ENCODE measurements around the gene AP5Z1.
"Not testable (repeated sequence)": the region's sequence is repeated elsewhere in the genome, so short reads cannot be mapped to it uniquely, and the experiment has no call there.

DNA sequence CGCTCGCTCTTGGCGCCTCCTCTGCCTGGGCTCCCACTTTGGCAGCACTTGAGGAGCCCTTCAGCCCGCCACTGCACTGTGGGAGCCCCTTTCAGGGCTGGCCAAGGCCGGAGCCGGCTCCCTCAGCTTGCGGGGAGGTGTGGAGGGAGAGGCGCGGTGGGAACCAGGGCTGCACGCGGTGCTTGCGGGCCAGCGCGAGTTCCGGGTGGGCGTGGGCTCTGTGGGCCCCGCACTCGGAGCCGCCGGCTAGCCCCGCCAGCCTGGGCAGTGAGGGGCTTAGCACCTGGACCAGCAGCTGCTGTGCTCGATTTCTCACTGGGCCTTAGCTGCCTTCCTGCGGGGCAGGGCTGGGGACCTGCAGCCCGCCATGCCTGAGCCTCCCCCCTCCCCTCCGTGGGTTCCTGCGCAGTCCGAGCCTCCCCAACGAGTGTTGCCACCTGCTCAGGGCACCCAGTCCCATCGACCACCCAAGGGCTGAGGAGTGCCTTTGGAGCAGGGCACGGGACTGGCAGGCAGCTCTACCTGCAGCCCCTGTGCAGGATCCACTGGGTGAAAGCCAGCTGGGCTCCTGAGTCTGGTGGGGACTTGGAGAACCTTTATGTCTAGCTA, 18.1 kb downstream of the AP5Z1 start:
- TF ChIP-seq, protein P1, sequence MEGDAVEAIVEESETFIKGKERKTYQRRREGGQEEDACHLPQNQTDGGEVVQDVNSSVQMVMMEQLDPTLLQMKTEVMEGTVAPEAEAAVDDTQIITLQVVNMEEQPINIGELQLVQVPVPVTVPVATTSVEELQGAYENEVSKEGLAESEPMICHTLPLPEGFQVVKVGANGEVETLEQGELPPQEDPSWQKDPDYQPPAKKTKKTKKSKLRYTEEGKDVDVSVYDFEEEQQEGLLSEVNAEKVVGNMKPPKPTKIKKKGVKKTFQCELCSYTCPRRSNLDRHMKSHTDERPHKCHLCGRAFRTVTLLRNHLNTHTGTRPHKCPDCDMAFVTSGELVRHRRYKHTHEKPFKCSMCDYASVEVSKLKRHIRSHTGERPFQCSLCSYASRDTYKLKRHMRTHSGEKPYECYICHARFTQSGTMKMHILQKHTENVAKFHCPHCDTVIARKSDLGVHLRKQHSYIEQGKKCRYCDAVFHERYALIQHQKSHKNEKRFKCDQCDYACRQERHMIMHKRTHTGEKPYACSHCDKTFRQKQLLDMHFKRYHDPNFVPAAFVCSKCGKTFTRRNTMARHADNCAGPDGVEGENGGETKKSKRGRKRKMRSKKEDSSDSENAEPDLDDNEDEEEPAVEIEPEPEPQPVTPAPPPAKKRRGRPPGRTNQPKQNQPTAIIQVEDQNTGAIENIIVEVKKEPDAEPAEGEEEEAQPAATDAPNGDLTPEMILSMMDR (IDR thresholded peaks at IDR 0.05), result not testable (repeated sequence)
- not testable (repeated sequence) for TF ChIP-seq ZC3H11A (IDR thresholded peaks at IDR 0.05); SMC3 (IDR thresholded peaks at IDR 0.05); MAX (IDR thresholded peaks at IDR 0.05); TFCP2L1 (CRISPR knock-in tag; IDR thresholded peaks at IDR 0.05); POLR2A (IDR thresholded peaks at IDR 0.05; ENCODE audit: low read length); ELK1 (IDR thresholded peaks at IDR 0.05; ENCODE audit: low read depth, low read length); EP300 (IDR thresholded peaks at IDR 0.05); MAZ (IDR thresholded peaks at IDR 0.05; ENCODE audit: borderline replicate concordance, low read depth, low read length); PHF8 (IDR thresholded peaks at IDR 0.05; ENCODE audit: borderline replicate concordance, low read depth); SREBF2 (IDR thresholded peaks at IDR 0.05); HOXB13 (CRISPR knock-in tag; IDR thresholded peaks at IDR 0.05; ENCODE audit: low read depth)
- TF ChIP-seq, protein P2, sequence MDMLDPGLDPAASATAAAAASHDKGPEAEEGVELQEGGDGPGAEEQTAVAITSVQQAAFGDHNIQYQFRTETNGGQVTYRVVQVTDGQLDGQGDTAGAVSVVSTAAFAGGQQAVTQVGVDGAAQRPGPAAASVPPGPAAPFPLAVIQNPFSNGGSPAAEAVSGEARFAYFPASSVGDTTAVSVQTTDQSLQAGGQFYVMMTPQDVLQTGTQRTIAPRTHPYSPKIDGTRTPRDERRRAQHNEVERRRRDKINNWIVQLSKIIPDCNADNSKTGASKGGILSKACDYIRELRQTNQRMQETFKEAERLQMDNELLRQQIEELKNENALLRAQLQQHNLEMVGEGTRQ (IDR thresholded peaks at IDR 0.05), result not testable (repeated sequence)
